Erythroblast (primary cell): ENCODE results near the gene FOXE3.

Experiments
- GATA1 ChIP-seq: IDR thresholded peaks from 2 replicates; pipeline ENCODE4 v1.6.1; 2011; ENCODE audit warnings: low read depth, mild to moderate bottlenecking, control low read depth, low read length, moderate library complexity
- POLR2A ChIP-seq: IDR thresholded peaks from 2 replicates; pipeline ENCODE4 v1.6.1; 2011; ENCODE audit warnings: mild to moderate bottlenecking, low read length

DNA sequence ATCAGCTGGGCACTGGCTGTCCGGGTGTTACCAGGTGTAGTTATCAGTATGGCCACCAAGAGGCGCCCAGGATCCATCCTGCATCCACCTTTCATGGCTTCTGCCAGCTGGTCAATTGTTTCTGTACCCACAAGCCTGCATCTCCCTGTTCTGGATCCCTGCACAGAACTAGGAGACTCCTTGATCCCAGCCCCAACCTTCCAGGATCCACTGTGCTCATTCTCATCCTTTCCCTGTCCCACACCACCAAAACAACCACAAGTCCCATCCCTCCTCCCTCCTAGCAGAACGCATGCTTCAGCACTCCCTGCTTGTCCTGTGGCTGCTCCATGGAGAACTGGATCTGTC lies 27.2 kb upstream of the FOXE3 start:
- TF ChIP-seq POLR2A = no peak
- TF ChIP-seq GATA1 = no peak
